A549 (cell line): ENCODE data around the gene CDC42SE1. TPM values are rescaled to one million over a fixed set of nuclear protein-coding genes. Genes with fewer than 3 reads are reported as not detected.

Experiments
- ATAC-seq, 2 experiments: fragments of 200-7000 bp in 1 of 2; fragments of >200 bp in 1 of 2; cut with Nextera tagmentation in 1 of 2; cut with Tn5 transposase in 1 of 2; 3 replicates each; pipeline versions ENCODE4 v1.8.0 to v1.9.1; 2018 to 2020; ENCODE audit warnings: mild to moderate bottlenecking in 1 of 2, moderate library complexity in 1 of 2
- CTCF ChIA-PET: fragments of 300-600 bp; sonication (Branson Sonifier 250); formaldehyde crosslinking; extraction: SDS; loops from one replicate; lab custom pipeline; 2021; ENCODE audit warnings: antibody characterized with exemption, inconsistent platforms; lab: Yijun Ruan, JAX
- POLR2A ChIA-PET: fragments of 350-600 bp; formaldehyde crosslinking; extraction: SDS; loops from one replicate; lab custom pipeline; 2021; ENCODE audit warnings: antibody characterized with exemption, inconsistent platforms; lab: Yijun Ruan, JAX
- DNase-seq, 2 experiments: peaks; one replicate each; pipeline versions ENCODE4 v3.0.0 to v3.0.0-alpha.2; 2011 to 2016; ENCODE audit warnings: low read depth in 1 of 2, low spot score in 1 of 2
- FAIRE-seq: peaks from 2 replicates; lab custom pipeline; 2011; peaks lifted over from hg19 to GRCh38; lab: Jason Lieb, UNC
- H3K27ac ChIP-seq, 2 experiments: fragments of >200 bp; sonication (Bioruptor Twin); formaldehyde crosslinking; 3 replicates each; pipeline ENCODE4 v1.5.1; 2016 to 2017
- H3K4me1 ChIP-seq: fragments of >200 bp; sonication (Bioruptor Twin); formaldehyde crosslinking; 3 replicates; pipeline ENCODE4 v1.6.1; 2016
- H3K4me2 ChIP-seq: fragments of >200 bp; sonication (Bioruptor Twin); formaldehyde crosslinking; 3 replicates; pipeline ENCODE4 v1.6.1; 2016
- H3K4me3 ChIP-seq: fragments of >200 bp; sonication (Bioruptor Twin); formaldehyde crosslinking; 3 replicates; pipeline ENCODE4 v1.5.1; 2016
- H3K9me3 ChIP-seq: fragments of >200 bp; sonication (Bioruptor Twin); formaldehyde crosslinking; 3 replicates; pipeline ENCODE4 v1.6.1; 2016
- BHLHE40 ChIP-seq: IDR thresholded peaks from 2 replicates; pipeline ENCODE4 v1.6.1; 2012; ENCODE audit warnings: low read depth, low read length, inconsistent platforms
- CTCF ChIP-seq: fragments of >200 bp; sonication (Bioruptor Twin); formaldehyde crosslinking; IDR thresholded peaks from 3 replicates; pipeline ENCODE4 v1.5.1; 2016
- E2F6 ChIP-seq: IDR thresholded peaks from 2 replicates; pipeline ENCODE4 v1.6.1; 2012; ENCODE audit warnings: low read depth, borderline replicate concordance
- EP300 ChIP-seq, 2 experiments: fragments of >200 bp; sonication (Bioruptor Twin); formaldehyde crosslinking; IDR thresholded peaks; 2 replicates in 1 of 2; 3 replicates in 1 of 2; pipeline ENCODE4 v1.6.1; 2016 to 2017
- FOSL2 ChIP-seq, 2 experiments: fragments of 450-650 bp in 1 of 2; fragments of >200 bp in 1 of 2; sonication (Bioruptor Twin) in 1 of 2; formaldehyde crosslinking; IDR thresholded peaks; 2 replicates each; pipeline versions ENCODE4 v1.5.0 to v1.6.1; 2016 to 2020; ENCODE audit warnings: mild to moderate bottlenecking in 1 of 2, moderate library complexity in 1 of 2
- HEYL ChIP-seq: fragments of 250-450 bp; sonication (Bioruptor Pico); IDR thresholded peaks from 2 replicates; pipeline ENCODE4 v1.8.0; 2021; ENCODE audit warnings: mild to moderate bottlenecking, moderate library complexity
- HOXB13 ChIP-seq: fragments of 250-450 bp; sonication (Bioruptor Pico); IDR thresholded peaks from 2 replicates; pipeline ENCODE4 v1.5.0; 2020; ENCODE audit warnings: low read depth, mild to moderate bottlenecking, moderate library complexity
- KDM1A ChIP-seq: fragments of 200-600 bp; sonication (generic); IDR thresholded peaks from 2 replicates; pipeline ENCODE4 v1.6.1; 2016; ENCODE audit warnings: low read depth, mild to moderate bottlenecking
- MAFK ChIP-seq: fragments of 450-650 bp; IDR thresholded peaks from 2 replicates; pipeline ENCODE4 v1.6.1; 2014; ENCODE audit not compliant: partially characterized antibody
- MAX ChIP-seq: IDR thresholded peaks from 2 replicates; pipeline ENCODE4 v1.6.1; 2012
- MAZ ChIP-seq: fragments of 150-350 bp; IDR thresholded peaks from 2 replicates; pipeline ENCODE4 v1.6.1; 2014; ENCODE audit warnings: antibody characterized with exemption, low read depth, low read length, borderline replicate concordance
- NR3C1 ChIP-seq: fragments of >200 bp; sonication (Bioruptor Twin); formaldehyde crosslinking; IDR thresholded peaks from 3 replicates; pipeline ENCODE4 v1.6.1; 2017
- POLR2AphosphoS2 ChIP-seq: conservative IDR thresholded peaks from 2 replicates; pipeline ENCODE4 v1.6.1; 2012; ENCODE audit warnings: low read length, improper control_type of control experiment, inconsistent platforms
- RAD21 ChIP-seq, 2 experiments: fragments of >200 bp in 1 of 2; sonication (Bioruptor Twin) in 1 of 2; formaldehyde crosslinking in 1 of 2; IDR thresholded peaks in 1 of 2; conservative IDR thresholded peaks in 1 of 2; 2 replicates in 1 of 2; 3 replicates in 1 of 2; pipeline ENCODE4 v1.6.1; 2012 to 2018; ENCODE audit warnings: inconsistent platforms in 1 of 2
- REST ChIP-seq: fragments of 200-600 bp; sonication (generic); IDR thresholded peaks from 2 replicates; pipeline ENCODE4 v1.6.1; 2016; ENCODE audit warnings: antibody characterized with exemption, mild to moderate bottlenecking, moderate library complexity
- RNF2 ChIP-seq: fragments of 200-600 bp; sonication (generic); IDR thresholded peaks from 2 replicates; pipeline ENCODE4 v1.6.1; 2016; ENCODE audit warnings: low read depth, mild to moderate bottlenecking, antibody characterized with exemption, moderate library complexity, borderline replicate concordance
- ZC3H11A ChIP-seq: fragments of 450-650 bp; IDR thresholded peaks from 2 replicates; pipeline ENCODE4 v1.6.1; 2014; ENCODE audit warnings: antibody characterized with exemption, mild to moderate bottlenecking
- ZNF302 ChIP-seq: fragments of 250-450 bp; sonication (Bioruptor Pico); IDR thresholded peaks from 2 replicates; pipeline ENCODE4 v1.9.0; 2021; ENCODE audit warnings: inconsistent platforms, mild to moderate bottlenecking, moderate library complexity
- WGBS: methylation state at CpG from one replicate; pipeline ENCODE4 v1.1.6; 2017; ENCODE audit errors: missing lambda C conversion rate; 5-methylcytosine and 5-hydroxymethylcytosine counted together
- polyA plus RNA-seq, 4 experiments: library from polyadenylated mRNA; depleted of rRNA in 3 of 4; stranded (reverse); fragments of >200 nt; fragmentation: RNase III in 1 of 4; extraction: RNeasy Plus Mini Kit Qiagen cat#74134 plus additional on column Dnase treatment in 1 of 4; gene quantifications; 2 replicates in 3 of 4; 3 replicates in 1 of 4; pipeline ENCODE4 v1.2.3, GENCODE V29; 2011 to 2017

CDC42SE1 gene
- polyA plus RNA-seq, 2 of the 4 experiments (the other 2 are of a cell fraction) = 54.7 to 83.1 TPM

- 8% methylated on average over 18 of the region's 18 CpGs for WGBS
- H3K4me1 ChIP-seq = peaks cover 36% of the 10 kb centered on the region
- H3K27ac ChIP-seq = peak within 1 kb of the TSS; percentile 77 to 95
- ATAC-seq = peak; percentile 91 to 92
- peak; percentile 85 to 95 for DNase-seq
- H3K4me3 ChIP-seq = peak within 1 kb of the TSS; percentile 88
- POLR2A ChIA-PET = interaction anchor here (0.5 to 1.7 kb wide), 9 partner anchors 25 to 438 kb away, joined by 3 to 8 read pairs (median 3); partner anchors contain the start of genes C1orf56, ENSA and MCL1
- TF ChIP-seq REST = peak; percentile 36; the same call in 1 of the 2 replicates
- peak; percentile 35; the same call in 2 of the 3 replicates for TF ChIP-seq CTCF
- no peak for TF ChIP-seq ZNF302 (CRISPR knock-in tag)
- TF ChIP-seq RAD21 (conservative IDR thresholded peaks at IDR 0.05 in 1 of 2, IDR thresholded peaks at IDR 0.05 in 1 of 2) = peak; percentile 43 to 54; a peak in 4 of 5 replicates
- no peak for TF ChIP-seq MAX
- TF ChIP-seq MAFK = peak; percentile 26
- TF ChIP-seq NR3C1 = no peak
- CTCF ChIA-PET = interaction anchor here (0.7 to 24.0 kb wide), 24 partner anchors 9 to 608 kb away, joined by 3 to 586 read pairs (median 4); partner anchors contain the start of genes ANXA9, C1orf56, CDC42SE1 and CERS2
- no peaks in the 10 kb centered on the region for H3K9me3 ChIP-seq
- H3K4me2 ChIP-seq = peak within 1 kb of the TSS; percentile 90
- no peak for FAIRE-seq
Observed at GRCh38 chr1:151006327-151007052, 52.9 kb downstream of the CDC42SE1 start, which contains the start of gene MINDY1. TSS of gene MINDY1 (minus strand) at chr1:151006902. CDS start at chr1:151002617, 4,285 bp downstream.

GRCh38 chr1:151005729-151006319 is 53.6 kb downstream of the CDC42SE1 start:
- ChIA-PET POLR2A (interaction anchor here (0.6 to 1.7 kb wide), 5 partner anchors 36 to 376 kb away, joined by 3 to 8 read pairs (median 3); partner anchors contain the start of genes C1orf56 and ENSA), CTCF (interaction anchor here (0.6 to 24.0 kb wide), 23 partner anchors 8 to 607 kb away, joined by 3 to 586 read pairs (median 4); partner anchors contain the start of genes ANXA9, C1orf56, CDC42SE1 and CERS2)
- Histone ChIP-seq H3K4me3 (peak overlapping the region; percentile 45), H3K27ac (peak overlapping the region; percentile 77 to 87), H3K4me1 (peaks cover 30% of the 10 kb centered on the region), H3K9me3 (no peaks in the 10 kb centered on the region), H3K4me2 (peak overlapping the region; percentile 90)
- no peak for DNase-seq
- 78% methylated on average over 4 of the region's 4 CpGs for WGBS
- no peak for ATAC-seq
- TF ChIP-seq BHLHE40 (no peak), HOXB13 (CRISPR knock-in tag) (no peak), MAZ (no peak), EP300 (IDR thresholded peaks at IDR 0.05) (no peak)
- no peak for FAIRE-seq

- no peak for ATAC-seq
- Histone ChIP-seq H3K4me3 (no peak overlapping the region), H3K9me3 (no peaks in the 10 kb centered on the region), H3K4me2 (no peak overlapping the region), H3K27ac (no peak overlapping the region), H3K4me1 (peaks cover 20% of the 10 kb centered on the region)
- TF ChIP-seq HEYL (CRISPR knock-in tag) = no peak
- TF ChIP-seq POLR2AphosphoS2 = no peak
- TF ChIP-seq MAFK = no peak
- TF ChIP-seq BHLHE40 = no peak
- no peak for TF ChIP-seq RNF2
- no peak for TF ChIP-seq ZC3H11A
- no peak for TF ChIP-seq EP300 (IDR thresholded peaks at IDR 0.05)
- TF ChIP-seq E2F6 = no peak
- no peak for TF ChIP-seq FOSL2 (IDR thresholded peaks at IDR 0.05)
- TF ChIP-seq FOSL2 (CRISPR knock-in tag; IDR thresholded peaks at IDR 0.05) = no peak
- TF ChIP-seq KDM1A = no peak
- ChIA-PET CTCF (interaction anchor here (24.0 kb wide), 1 partner anchor 18 kb away, joined by 586 read pairs; the partner anchor contains the start of genes ANXA9 and CERS2), POLR2A (no interaction called here)
- no peak for FAIRE-seq
- no peak for DNase-seq
Observed at GRCh38 chr1:151003180-151003579, 56.2 kb downstream of the CDC42SE1 start.
